Activated T-helper 17 cell treated with anti-CD3 and anti-CD28 coated beads, Interleukin-2, amount 50 U/mL, for 72 hours (primary cell): ENCODE measurements around the gene FUS. TPM values are rescaled to one million over a fixed set of nuclear protein-coding genes. Genes with fewer than 3 reads are reported as not detected.

ENCODE experiments used
- total RNA-seq, 2 donors: library from RNA; stranded (reverse); gene quantifications; one replicate each; pipeline ENCODE4 v1.2.3, GENCODE V29; 2022

FUS gene
- total RNA-seq, 2 donors from 2014 or later, result 425 to 686 TPM

Other genes with a start within 250 kb of the FUS start
- 10 to 100 TPM; 12.4 to 25.8 TPM for gene ORAI3, start 231.1 kb upstream of the FUS start, total RNA-seq
- 10 to 100 TPM; 27.5 to 33.7 TPM for gene SETD1A, start 222.4 kb upstream of the FUS start, total RNA-seq
- 1 to 10 TPM; 8.8 TPM for gene HSD3B7, start 194.9 kb upstream of the FUS start, total RNA-seq
- gene STX1B, start 169.5 kb upstream of the FUS start, total RNA-seq, result under 1 TPM; 0.17 to 0.95 TPM
- 10 to 100 TPM; 49.4 to 76.9 TPM for gene STX4, start 146.6 kb upstream of the FUS start, total RNA-seq
- 10 to 100 TPM; 15.1 to 19.4 TPM for gene ZNF668, start 105.9 kb upstream of the FUS start, total RNA-seq
- 10 to 100 TPM; 19.6 to 29.7 TPM for gene ZNF646, start 105.7 kb upstream of the FUS start, total RNA-seq
- 10 to 100 TPM in 1 of 2 donors, 1 to 10 TPM in 1; 4.5 to 17.3 TPM for gene PRSS53, start 91.2 kb upstream of the FUS start, total RNA-seq
- 100 to 1,000 TPM in 1 of 2 donors, 10 to 100 TPM in 1; 75.3 to 107 TPM for gene VKORC1, start 85.3 kb upstream of the FUS start, total RNA-seq
- 10 to 100 TPM; 48.6 to 98.3 TPM for gene BCKDK, start 71.8 kb upstream of the FUS start, total RNA-seq
- 10 to 100 TPM; 49.7 to 50.2 TPM for gene KAT8, start 62.5 kb upstream of the FUS start, total RNA-seq
- gene PRSS8, start 44.4 kb upstream of the FUS start, total RNA-seq, result not detected
- 1 to 10 TPM; 1.1 TPM for gene PRSS36, start 30.1 kb upstream of the FUS start, total RNA-seq
- 10 to 100 TPM in 1 of 2 donors, 1 to 10 TPM in 1; 9.6 to 25.6 TPM for gene PYCARD, start 22.6 kb downstream of the FUS start, total RNA-seq
- under 1 TPM in 1 of 2 donors, not detected in 1; 0.08 TPM for gene TRIM72, start 34.0 kb downstream of the FUS start, total RNA-seq
- gene PYDC1, start 37.0 kb downstream of the FUS start, total RNA-seq, result under 1 TPM in 1 of 2 donors, not detected in 1; 0.61 TPM
- gene ITGAM, start 79.8 kb downstream of the FUS start, total RNA-seq, result 1 to 10 TPM; 4.9 to 6.4 TPM
- gene ITGAX, start 175.0 kb downstream of the FUS start, total RNA-seq, result 10 to 100 TPM; 25.5 to 50.4 TPM
- gene ITGAD, start 213.2 kb downstream of the FUS start, total RNA-seq, result not detected
- gene COX6A2, start 248.2 kb downstream of the FUS start, total RNA-seq, result not detected